ENCODE data around the gene TAPT1.
"Not testable (repeated sequence)": the region's sequence is repeated elsewhere in the genome, so short reads cannot be mapped to it uniquely, and the experiment has no call there.

Gene TAPT1, protein sequence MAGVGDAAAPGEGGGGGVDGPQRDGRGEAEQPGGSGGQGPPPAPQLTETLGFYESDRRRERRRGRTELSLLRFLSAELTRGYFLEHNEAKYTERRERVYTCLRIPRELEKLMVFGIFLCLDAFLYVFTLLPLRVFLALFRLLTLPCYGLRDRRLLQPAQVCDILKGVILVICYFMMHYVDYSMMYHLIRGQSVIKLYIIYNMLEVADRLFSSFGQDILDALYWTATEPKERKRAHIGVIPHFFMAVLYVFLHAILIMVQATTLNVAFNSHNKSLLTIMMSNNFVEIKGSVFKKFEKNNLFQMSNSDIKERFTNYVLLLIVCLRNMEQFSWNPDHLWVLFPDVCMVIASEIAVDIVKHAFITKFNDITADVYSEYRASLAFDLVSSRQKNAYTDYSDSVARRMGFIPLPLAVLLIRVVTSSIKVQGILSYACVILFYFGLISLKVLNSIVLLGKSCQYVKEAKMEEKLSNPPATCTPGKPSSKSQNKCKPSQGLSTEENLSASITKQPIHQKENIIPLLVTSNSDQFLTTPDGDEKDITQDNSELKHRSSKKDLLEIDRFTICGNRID

DNA sequence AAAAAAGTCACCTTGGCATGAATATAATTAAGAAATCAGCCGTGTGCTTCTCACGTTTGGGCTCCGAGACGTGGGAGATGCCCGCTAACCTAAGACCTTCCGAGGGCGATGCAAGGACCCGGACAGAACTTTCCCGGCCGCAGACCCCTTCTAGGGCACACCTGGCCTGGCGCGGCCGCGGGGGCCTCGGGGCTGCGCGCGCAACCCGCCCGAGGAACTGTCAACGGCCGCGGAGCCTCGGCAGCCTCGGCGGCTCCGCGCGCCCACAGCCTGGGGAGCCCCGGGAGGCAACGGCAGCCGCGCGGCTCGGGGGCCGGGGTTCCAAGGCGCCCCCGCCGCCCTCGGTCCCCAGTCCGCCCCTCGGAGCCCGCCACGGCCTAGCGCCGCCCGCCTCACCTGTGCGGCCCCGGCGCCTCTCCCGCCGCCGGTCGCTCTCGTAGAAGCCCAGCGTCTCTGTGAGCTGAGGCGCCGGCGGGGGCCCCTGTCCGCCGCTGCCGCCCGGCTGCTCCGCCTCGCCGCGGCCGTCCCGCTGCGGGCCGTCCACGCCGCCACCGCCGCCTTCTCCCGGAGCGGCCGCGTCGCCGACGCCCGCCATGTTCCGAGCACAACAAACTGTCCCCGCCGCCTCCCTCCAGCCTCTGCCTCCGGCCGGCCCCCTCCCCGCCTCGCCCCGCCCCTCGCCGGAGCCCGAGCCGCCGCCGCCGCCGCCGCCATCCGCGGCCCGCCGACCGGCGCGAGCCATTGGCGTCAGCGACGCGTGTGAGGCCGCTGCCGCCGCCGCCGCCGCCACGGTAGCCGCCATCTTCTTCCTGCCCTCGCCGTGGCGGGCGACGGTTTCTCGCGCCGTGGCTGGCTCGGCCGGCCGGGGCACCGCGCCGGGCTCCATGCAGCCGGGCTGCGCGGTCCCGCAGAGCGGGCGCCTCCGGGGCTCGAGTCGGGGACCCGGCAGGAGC lies at the start of gene TAPT1:
TSS of gene TAPT1 (minus strand) at position 609 of the 953 bp plus-strand sequence. CDS start at position 595, 14 bp downstream.
- peak; percentile 47 for TF ChIP-seq POLR2A (IDR thresholded peaks at IDR 0.05; ENCODE audit: low read depth, low read length)
- no peak for FAIRE-seq
- DNase-seq (ENCODE audit: insufficient read length, low spot score), result peak; percentile 23

DNA sequence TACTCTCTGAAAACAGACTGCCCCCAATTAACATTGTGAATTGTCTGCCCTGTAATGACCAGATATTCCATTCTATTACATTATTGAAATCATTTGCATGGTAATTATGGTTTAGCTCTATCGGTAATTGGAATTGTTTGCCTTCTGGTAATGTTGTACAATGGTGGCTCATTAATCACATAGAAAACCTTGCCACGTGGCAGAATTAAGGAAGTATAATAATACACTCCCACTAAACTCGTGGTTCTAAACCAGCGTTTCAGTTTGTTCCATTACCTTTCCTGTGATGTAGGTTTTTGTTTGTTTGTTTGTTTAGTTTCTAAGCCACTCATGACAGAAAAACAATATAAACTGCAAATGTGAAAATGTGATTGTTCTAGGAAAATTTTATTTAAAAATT lies 45.1 kb upstream of the TAPT1 start:
- DNase-seq (ENCODE audit: insufficient read length, low spot score) (no peak), FAIRE-seq (no peak)
- TF ChIP-seq POLR2A (IDR thresholded peaks at IDR 0.05; ENCODE audit: low read depth, low read length), result no peak

DNA sequence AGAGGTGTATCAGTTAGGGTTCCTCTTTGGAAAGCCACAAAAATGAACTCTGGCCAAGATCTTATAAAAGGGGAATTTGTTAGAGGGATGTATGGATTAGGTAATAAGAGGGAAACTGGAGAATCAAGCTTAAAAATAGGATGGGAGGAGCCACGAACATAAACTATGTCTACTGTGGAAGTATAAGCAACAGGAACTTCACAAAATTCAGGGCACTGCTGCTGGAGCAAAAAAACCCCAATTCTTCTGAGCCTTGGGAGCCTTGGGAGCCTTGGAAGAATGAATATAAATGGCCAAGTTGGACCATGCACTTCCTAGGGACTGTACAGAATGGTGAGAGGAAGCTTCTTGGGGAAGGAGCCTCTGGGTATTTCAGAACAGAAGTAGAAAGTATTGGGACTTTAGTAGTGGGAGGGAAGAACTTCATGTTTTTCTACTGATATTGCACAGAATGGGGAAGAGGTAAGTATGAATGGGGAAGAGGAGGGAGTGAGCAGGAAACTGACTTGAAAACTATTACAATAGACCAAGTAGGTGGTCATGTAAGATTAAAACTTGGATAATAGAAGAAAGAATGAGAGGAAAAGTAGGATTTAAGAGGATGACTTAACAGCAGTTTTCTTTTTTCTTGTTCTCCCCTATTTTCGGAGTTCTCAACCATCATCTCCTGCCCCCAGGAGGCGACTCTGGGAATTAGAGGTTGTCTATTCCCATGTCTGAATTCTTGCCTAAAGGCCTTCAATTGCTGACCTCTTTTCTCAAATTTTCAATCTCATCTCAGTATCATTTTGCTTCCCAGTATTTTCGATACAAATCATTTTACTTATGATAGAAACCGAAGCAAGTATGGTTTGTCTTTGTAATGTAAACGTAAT lies 44.4 kb upstream of the TAPT1 start:
- DNase-seq (ENCODE audit: insufficient read length, low spot score) (no peak), FAIRE-seq (no peak)
- TF ChIP-seq POLR2A (IDR thresholded peaks at IDR 0.05; ENCODE audit: low read depth, low read length), result no peak

DNA sequence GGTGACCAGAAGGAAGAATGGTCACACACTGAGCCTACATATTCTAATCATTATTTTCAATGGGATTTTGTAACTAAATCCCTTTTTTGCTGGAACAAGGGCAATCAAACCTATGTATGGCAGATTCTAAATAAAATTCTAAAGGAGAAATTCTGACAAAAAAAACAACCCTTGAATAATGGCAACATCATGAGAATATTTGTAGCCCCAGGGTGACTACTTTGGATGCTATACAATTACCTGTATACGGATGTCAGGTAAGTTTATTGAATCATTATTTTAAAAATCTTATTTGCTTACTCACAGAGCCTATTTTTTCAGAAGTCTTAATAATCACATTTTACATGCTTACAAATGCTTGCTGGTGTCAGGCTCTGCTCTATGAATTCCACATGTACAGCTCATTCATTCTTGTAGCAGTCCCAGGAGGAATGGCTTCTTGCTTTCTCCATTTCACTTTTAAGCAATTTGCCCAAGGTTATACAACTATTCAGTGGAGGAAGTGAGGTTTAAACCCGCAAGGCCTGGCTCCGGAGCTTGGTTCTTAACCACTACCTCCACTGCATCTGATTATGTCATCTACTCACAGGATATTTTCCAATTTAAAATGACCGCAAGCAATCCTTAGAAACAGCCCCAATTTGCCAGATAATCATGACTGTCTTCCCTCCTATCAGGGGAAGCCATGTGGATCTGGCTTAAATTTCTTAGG lies 43.6 kb upstream of the TAPT1 start:
- not testable (repeated sequence) for DNase-seq (ENCODE audit: insufficient read length, low spot score); FAIRE-seq

DNA sequence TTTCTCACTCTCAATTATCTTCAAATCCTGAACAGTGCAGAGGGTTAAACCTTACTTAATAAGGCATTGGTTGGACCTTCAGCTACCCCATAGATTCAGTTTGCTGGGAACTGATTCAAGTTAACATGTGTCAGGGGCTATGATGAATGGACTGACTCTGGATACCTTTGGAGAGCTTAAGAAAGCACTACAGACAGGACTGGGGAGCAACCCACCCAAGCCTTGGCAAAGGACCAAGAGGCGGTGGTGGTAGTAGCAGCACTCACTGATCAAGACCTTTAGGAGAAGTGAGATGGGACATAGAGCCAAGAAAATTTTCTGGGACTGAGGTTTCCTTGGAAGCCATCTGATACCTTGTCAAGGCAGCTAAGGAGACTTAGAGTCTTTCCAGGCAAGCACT lies 43.0 kb upstream of the TAPT1 start:
- FAIRE-seq (no peak), DNase-seq (ENCODE audit: insufficient read length, low spot score) (no peak)
- TF ChIP-seq POLR2A (IDR thresholded peaks at IDR 0.05; ENCODE audit: low read depth, low read length), result no peak

DNA sequence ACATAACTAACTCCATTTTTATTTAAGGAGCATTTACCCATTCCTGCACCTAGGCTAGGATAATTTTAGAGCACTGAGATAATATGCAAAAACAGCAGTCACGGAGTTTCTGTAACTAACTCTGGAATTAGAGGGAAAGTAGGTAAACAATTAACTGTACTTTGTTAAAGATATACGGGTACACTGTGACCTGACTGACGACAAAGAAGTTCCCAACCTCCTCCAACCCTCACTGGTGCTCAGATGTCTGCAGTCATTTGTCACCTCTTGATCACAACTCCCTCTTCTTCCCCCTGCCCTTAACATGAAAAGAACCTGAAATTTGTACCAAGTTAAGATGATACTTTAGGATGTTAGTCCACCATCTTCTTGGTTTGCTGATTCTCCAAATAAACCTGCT lies 42.0 kb upstream of the TAPT1 start:
- FAIRE-seq (no peak), DNase-seq (ENCODE audit: insufficient read length, low spot score) (no peak)
- TF ChIP-seq POLR2A (IDR thresholded peaks at IDR 0.05; ENCODE audit: low read depth, low read length), result no peak

DNA sequence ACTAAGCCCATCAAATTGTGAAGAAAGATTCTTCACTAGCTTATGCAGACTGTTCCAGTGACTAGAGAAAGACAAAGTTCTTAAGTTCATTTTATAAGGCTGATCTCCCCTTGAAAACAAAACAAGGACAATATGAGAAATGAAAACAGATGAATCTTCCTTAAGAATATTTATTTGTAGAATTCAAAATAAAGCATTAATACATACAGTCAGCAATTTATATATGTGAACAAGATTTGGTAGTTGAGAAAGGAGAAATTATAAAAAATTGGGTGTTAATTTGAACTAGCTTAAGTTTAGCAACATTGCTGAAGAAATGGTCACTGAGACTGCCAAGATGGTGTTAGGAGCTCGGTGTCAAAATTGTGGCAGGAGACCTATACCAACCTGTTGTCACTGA lies 41.4 kb upstream of the TAPT1 start:
- DNase-seq (ENCODE audit: insufficient read length, low spot score), result no peak
- FAIRE-seq, result no peak
- TF ChIP-seq POLR2A (IDR thresholded peaks at IDR 0.05; ENCODE audit: low read depth, low read length), result no peak

DNA sequence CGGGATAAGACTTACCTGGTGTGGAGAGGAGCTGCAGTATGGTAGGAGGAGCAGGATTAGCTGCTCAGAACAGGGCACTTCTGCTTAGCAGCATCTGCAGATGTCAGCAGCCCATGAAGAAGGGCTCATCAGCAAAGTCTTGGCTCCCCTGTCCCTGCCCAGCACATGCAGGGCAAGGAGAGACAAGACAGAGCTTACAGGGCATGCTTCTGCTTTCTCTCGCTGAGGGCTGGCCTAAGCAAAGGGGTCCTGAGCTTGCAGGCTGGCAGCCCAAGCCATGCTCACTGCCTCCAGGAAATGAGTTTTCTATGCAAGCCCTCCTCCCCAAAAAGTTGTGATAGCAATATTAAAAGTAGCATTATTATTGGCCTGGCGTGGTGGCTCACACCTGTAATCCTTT lies 39.5 kb upstream of the TAPT1 start:
- TF ChIP-seq POLR2A (IDR thresholded peaks at IDR 0.05; ENCODE audit: low read depth, low read length), result no peak
- FAIRE-seq (no peak), DNase-seq (ENCODE audit: insufficient read length, low spot score) (no peak)

DNA sequence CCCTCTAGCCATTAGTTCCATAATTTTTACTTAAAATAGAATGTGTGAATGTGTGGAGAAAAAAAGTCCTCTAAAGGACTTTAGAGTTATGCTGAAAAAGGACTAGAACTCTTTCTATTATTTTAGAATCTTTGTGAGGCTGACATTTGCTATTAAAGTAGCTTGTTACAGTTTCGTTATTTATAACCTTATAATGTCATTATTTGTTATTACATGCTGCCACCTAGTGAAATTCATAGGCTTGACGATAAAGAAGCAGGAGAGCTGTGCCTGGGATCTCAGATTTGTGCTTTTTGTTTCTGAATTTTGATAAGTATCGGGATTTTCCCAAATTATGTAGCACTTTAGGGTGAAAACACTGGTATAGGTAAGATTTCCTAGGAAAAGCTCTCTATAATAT lies 38.5 kb upstream of the TAPT1 start:
- no peak for DNase-seq (ENCODE audit: insufficient read length, low spot score)
- FAIRE-seq, result no peak
- no peak for TF ChIP-seq POLR2A (IDR thresholded peaks at IDR 0.05; ENCODE audit: low read depth, low read length)

DNA sequence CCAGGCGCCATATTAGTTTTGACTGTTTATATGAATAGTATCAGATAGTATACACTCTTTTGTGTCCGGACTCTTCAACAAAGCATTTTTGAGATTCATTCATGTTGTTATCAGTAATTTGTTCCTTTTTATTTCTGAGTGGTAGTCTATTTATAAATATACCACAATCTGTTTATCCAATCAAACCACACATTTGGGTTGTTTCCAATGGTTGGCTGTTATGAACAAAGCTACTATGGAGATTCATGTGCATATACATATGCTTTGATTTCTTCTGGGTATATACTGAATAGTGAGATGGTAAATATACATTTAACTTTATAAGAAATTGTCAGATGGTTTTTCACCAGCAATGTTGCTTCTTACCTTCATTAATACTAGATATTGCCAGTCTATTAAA lies 36.8 kb upstream of the TAPT1 start:
- no peak for FAIRE-seq
- DNase-seq (ENCODE audit: insufficient read length, low spot score), result no peak
- TF ChIP-seq POLR2A (IDR thresholded peaks at IDR 0.05; ENCODE audit: low read depth, low read length), result no peak

DNA sequence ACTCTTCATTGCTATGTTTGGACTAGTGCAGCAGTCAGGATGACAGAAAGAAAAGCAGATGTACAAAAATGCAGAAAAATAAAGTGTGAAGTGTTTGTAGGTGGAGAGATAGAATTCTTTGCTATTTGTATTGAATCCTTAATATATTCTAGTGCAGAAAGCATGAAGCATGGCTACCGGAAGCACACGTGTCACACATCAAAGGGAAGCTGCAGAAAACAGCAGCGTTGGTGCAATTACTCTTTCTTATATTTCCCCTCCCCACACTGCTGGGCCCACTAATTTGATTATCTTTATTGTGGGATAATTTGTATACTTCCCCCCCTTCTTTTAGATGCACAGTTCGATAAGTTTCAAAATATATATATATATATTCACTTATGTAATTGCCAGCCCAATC lies 35.9 kb upstream of the TAPT1 start:
- TF ChIP-seq POLR2A (IDR thresholded peaks at IDR 0.05; ENCODE audit: low read depth, low read length), result no peak
- FAIRE-seq (no peak), DNase-seq (ENCODE audit: insufficient read length, low spot score) (no peak)

DNA sequence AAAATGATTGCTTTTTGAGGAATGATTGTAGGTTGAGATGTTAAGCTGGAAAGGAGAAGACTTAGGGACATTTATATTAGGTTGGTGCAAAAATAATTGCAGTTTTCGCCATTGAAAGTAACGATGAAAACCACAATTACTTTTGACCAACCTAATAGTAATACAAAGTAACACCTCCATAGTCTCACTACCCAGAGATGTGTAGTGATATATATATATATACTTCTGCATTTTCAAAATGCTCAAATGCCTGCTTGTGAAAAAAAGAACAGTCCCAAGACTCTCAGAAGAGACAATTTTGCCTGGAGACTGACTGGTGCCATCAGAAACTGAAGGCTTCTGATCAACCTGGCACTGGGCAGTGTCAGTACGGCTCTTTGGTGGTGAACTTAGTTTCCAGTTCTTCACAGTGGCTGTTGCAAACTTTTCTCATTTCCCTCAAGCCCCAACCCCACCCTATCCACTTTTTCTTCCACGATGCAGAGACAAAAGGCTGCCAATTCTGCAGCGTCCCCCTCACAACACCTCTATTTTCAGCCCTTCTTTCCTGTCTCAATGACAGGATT lies 35.1 kb upstream of the TAPT1 start:
- FAIRE-seq, result no peak
- DNase-seq (ENCODE audit: insufficient read length, low spot score), result no peak
- no peak for TF ChIP-seq POLR2A (IDR thresholded peaks at IDR 0.05; ENCODE audit: low read depth, low read length)

DNA sequence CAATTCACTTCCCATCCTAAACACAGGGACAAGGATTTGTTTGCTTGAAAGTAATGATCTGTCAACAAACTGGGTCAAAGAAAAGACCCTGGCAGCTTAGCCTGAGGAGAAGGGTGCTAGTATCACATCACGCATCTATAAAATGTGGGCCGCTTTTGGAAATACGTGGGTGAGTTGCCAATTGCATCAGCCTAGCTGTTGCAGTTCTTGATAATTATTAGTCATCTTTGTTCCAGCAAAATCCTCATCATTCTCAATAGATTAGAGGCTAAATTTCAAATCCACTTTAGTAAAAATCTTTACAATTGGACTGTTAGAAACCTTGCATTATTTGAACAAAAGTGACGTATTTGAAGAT lies 33.6 kb upstream of the TAPT1 start:
- FAIRE-seq (no peak), DNase-seq (ENCODE audit: insufficient read length, low spot score) (no peak)
- no peak for TF ChIP-seq POLR2A (IDR thresholded peaks at IDR 0.05; ENCODE audit: low read depth, low read length)
